GM21381 (cell line): ENCODE measurements around the gene TULP3.

Source experiments
- ATAC-seq: cut with Tn5 transposase; IDR thresholded peaks from one replicate; pipeline ENCODE4 v1.9.1; 2021; ENCODE audit warnings: mild to moderate bottlenecking, moderate library complexity; ENCODE audit not compliant: unreplicated experiment

TULP3 gene

DNA sequence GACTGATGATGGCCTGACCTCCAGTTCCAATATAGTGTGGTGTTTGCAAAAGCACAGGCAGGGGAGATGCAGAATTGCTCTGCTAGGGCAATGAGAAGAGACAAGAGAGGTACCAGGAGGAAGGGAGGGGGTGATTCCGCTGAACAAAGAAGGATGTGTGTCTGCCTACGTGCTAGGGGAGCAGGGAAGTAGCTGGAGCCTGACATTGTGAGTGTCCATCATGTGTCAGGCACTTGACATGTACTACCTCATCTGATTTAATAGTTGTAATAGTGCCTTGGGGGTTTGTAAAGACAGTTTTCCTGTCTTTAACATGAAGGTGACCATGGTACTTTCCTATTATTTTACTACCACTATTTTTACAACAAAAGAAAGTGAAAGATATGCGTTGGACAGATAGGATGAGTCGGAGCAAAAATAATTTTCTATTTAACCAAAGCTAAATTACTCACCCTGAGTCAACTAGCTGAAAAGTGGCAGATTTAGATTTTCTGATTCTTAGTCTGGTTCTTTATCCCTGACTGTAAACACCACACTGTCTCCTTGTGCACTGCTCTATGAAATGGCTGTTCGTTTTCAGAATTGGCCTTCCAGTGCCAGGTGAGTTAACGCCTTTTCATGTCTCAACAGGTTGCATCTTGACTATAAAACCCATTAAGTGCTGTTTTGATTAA lies 34.8 kb downstream of the TULP3 start:
- ATAC-seq, result no peak

- no peak for ATAC-seq
Observed at GRCh38 chr12:2930865-2931264, 40.2 kb downstream of the TULP3 start.

- no peak for ATAC-seq
Observed at GRCh38 chr12:2933586-2933985, 42.9 kb downstream of the TULP3 start.

DNA sequence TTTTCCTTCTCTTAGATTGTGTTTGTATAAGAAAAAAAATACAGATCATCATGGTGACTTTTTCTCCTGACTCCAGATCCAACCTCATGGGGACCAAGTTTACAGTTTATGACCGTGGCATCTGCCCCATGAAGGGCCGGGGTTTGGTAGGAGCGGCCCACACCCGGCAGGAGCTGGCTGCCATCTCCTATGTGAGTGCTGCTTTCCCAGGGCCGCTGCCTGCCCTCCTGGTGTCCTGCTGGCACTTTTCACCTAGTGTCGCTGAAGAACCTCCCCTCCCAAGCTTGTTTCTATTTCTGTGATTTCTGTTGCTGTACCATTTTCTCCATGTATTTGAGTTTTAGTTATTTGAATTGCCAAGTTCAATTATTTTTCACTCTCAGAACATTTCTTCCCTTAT lies 43.7 kb downstream of the TULP3 start:
- ATAC-seq, result no peak

GRCh38 chr12:2936301-2936700 lies 45.6 kb downstream of the TULP3 start:
- ATAC-seq, result no peak

- ATAC-seq, result no peak
Observed at GRCh38 chr12:2937500-2937899, 46.8 kb downstream of the TULP3 start.

DNA sequence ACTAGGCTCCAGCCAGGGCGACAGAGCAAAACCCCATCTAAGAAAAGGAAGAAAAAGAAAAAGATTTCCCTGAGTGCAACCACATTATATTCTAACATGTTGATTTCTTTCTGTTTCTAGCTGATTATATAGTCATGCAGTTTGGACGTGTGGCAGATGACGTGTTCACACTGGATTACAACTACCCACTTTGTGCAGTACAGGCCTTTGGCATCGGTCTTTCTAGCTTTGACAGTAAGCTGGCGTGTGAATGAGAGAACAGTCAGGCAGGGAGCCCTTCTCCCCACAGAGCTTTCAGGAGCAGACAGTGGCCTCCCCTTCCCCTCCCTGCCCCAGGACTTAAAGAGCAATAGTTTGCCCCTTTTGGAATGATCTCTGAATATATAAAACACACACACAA lies 48.5 kb downstream of the TULP3 start:
- ATAC-seq, result no peak

GRCh38 chr12:2940564-2940963 lies 49.9 kb downstream of the TULP3 start:
- no peak for ATAC-seq

GRCh38 chr12:2941524-2941923 lies 50.8 kb downstream of the TULP3 start:
- no peak for ATAC-seq

DNA sequence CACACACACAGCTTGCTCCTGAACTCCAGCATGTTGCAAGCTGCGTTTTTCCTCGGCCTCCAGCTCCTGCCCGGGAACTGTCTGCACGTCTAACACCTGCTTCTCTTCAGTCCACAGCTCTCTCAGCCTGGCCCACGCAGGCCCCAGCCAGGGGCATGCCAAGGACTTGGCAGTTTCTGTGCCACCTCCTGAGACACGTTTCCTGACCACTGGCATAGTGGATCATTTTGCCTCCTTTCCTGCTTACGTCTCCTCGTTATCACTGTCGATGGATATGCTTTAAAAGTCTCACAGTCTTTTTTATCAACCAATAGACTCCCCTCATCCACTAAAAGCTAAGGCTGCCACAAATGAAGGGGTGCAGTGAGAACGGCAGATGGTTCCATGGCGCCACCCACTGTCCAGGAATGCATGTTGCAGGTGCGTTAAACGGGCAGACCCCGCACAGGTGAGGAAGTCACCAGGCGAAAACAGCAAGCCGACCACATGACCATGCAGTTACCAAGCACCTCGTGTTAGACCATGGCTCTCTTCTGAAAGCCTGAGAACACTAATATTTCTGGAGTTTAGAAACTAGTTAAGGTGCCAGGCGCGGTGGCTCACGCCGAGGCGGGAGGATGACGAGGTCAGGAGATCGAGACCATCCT lies 53.8 kb downstream of the TULP3 start:
- no peak for ATAC-seq

GRCh38 chr12:2949411-2949810 lies 58.7 kb downstream of the TULP3 start:
- ATAC-seq, result no peak

- ATAC-seq, result no peak
Observed at GRCh38 chr12:2955888-2956287, 65.2 kb downstream of the TULP3 start.

DNA sequence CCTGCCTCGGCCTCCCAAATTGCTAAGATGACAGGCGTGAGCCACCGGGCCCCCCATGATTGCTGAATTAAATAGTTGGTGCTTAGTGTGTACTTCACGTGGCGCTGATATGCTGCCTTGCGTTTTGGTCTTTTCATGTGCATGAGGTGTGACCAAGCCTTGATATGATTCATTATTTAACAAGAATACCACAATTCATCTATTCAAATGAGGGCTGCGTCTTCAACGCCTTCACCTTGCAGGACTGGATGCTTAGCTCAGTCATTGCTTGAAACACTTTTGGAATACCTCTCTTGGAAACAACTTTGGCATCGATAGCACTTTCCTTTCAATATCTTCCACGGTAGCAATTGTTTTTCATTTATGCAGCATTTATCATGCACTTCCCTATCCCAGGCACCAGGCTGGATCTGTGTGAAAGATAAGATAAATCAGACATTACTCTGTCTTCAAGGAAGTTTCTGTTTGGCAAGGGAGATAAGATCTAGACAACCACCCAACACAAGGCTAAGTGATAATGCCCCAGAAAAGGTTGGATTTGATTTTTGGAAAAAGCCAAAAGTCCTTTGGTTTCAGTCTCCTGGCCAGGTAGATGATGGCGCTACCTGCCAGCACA lies 67.2 kb downstream of the TULP3 start:
- no peak for ATAC-seq

DNA sequence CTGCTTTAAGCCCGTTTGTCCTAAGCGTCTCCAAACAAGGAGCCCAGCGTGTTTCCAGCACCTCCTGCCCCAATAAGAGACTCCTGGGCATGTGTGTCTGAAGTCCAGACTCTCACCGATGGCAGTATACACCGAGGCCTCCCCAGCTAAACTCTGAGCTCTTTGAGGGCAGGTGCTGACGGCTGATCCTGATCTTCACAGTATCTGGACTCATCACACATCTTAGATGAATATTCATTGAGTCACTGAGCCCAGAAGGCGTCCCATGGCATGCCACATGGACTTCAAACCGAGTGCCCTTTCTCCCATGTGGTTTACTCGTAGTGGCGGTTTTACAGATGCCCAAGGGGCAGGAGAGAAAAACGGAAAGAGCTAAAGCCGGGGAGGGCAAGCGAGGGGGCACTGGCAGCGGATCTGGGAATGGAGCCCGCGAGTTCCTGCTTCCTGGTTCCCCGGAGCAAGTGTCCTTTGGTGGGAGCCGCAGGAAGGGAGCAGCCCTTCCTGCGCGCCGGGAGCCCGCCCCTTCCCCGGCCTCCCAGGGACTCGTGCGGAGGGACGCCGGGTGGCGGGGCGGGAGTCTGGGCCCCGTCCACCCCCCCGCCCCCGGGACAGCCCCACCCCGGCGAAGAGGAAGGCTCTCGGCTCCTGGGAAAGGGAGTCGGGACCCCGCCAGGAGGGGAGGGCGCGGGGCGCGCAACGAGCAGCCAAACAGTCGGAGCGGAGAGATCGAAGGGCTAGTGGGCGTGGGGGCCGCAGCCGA lies 67.9 kb downstream of the TULP3 start:
- no peak for ATAC-seq

GRCh38 chr12:2959192-2959504 lies 68.5 kb downstream of the TULP3 start, which contains the start of gene TEAD4:
TSS of gene TEAD4 (plus strand) at chr12:2959397.
- no peak for ATAC-seq

DNA sequence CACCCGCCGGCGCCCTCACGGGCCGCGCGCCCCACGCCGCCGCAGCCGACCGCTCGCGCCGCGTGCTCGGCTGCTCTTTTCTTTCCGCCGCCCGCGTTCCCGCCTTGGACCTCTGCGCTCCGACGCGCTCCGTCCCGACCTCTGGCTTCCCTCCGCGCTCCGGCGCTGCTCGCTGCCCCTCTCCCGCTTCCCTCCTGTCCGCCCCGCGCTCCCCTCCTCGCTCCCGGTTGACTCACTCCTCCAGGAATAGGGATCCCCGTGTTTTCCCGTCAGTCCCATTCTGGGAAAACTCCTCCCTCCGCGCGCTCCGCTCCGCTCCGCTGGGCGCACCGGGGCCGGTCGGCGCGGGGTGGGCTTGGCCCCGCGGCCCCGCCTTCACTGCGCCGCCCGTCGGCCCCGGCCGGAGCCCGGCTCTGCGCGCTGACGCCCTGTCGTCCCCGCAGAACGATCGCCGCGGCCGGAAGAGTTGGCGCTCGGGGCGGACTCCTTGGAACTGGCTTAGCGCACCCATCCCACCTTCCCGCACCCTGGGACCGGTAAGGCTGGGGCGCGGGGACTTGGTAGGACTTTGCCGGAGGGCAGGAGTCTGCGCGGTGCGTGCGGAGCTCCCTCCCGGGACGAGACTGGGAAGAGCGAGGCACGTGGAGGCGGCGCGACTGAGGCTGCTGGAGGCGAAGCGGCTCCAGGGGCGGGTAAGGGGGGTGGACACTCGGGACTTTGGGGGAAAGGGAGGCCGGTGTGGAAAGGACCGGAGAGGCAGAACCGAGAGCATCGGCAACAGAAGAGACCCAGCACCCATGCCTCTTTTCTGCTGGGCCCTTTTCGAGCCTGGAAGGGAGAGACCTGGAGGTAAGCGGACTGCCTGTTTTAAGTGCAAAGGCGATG lies 69.1 kb downstream of the TULP3 start:
- ATAC-seq, result no peak

GRCh38 chr12:2960390-2960956 lies 69.8 kb downstream of the TULP3 start:
- no peak for ATAC-seq

- ATAC-seq, result no peak
Observed at GRCh38 chr12:2960996-2961616, 70.4 kb downstream of the TULP3 start.

DNA sequence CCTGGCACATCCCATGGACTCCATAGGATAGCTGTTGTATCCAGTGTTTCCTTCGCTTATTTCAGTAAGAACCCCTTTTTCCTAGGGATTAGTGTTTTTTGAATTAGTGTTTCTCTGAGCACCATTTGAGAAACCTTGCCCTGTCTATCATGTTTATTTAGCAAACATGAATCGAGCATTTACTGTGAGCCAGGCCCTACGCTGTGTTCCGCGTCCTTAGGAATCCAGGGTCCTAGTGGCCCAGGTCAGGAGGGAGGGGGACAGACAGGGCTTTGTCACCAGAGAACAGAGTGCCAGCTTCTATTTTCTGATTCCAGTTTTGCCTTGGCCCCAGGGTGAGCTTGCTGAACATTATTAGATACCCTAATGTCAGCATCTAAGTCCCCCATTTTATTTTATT lies 71.0 kb downstream of the TULP3 start:
- no peak for ATAC-seq

- ATAC-seq, result no peak
Observed at GRCh38 chr12:2963154-2963759, 72.6 kb downstream of the TULP3 start.
